HCT116 (cell line): ENCODE measurements around the gene CC2D1B. TPM values are rescaled to one million over a fixed set of nuclear protein-coding genes. Genes with fewer than 3 reads are reported as not detected.

Experiments
- ATAC-seq: fragments of 200-7000 bp; cut with Tn5 transposase; 2 replicates; pipeline ENCODE4 v1.9.1; 2020; ENCODE audit warnings: mild to moderate bottlenecking, moderate library complexity
- BruUV-seq: library from RNA; stranded (reverse); fragments of 400-500 nt; replicated peaks from 2 replicates; lab custom pipeline; 2021; lab: Mats Ljungman, UMichigan
- CTCF ChIA-PET: fragments of 300-600 bp; sonication (Branson Sonifier 250); formaldehyde crosslinking; loops from one replicate; lab custom pipeline; 2021; ENCODE audit warnings: antibody characterized with exemption; lab: Charles Lee
- POLR2A ChIA-PET: fragments of 300-600, 350-600 bp; sonication (Branson Sonifier 250); formaldehyde crosslinking; loops from one replicate; lab custom pipeline; 2021; ENCODE audit warnings: antibody characterized with exemption; lab: Charles Lee
- RAD21 ChIA-PET, 2 experiments: fragments of 300-600 bp; sonication (Branson Sonifier 250); formaldehyde crosslinking; loops; one replicate each; lab custom pipeline; 2023; ENCODE audit warnings: low total read pairs in 2 of 2; ENCODE audit not compliant: uncharacterized antibody in 2 of 2, unreplicated experiment in 2 of 2, low non-redundant PET in 1 of 2; lab: Charles Lee
- DNase-seq: peaks from one replicate; pipeline ENCODE4 v3.0.0-alpha.2; 2010; ENCODE audit warnings: low read depth, low spot score
- H2AFZ ChIP-seq: fragments of 200-600 bp; shearing (Covaris generic), sonication (generic); 2 replicates; pipeline ENCODE4 v1.6.1; 2017; ENCODE audit warnings: low read depth, mixed run types, mixed read lengths, antibody characterized with exemption, low read length; ENCODE audit not compliant: poor library complexity, severe bottlenecking
- H3K27ac ChIP-seq: 2 replicates; pipeline ENCODE4 v1.5.1; 2012; ENCODE audit warnings: low read depth, low read length
- H3K27me3 ChIP-seq: fragments of 200-600 bp; sonication (generic); 2 replicates; pipeline ENCODE4 v1.6.1; 2016; ENCODE audit warnings: mixed run types, low read length, mixed read lengths; ENCODE audit not compliant: insufficient read depth
- H3K36me3 ChIP-seq, 2 experiments: fragments of 200-500 bp in 1 of 2; fragments of 200-600 bp in 1 of 2; sonication (Bioruptor generic) in 1 of 2; sonication (generic) in 1 of 2; 2 replicates each; pipeline versions ENCODE4 v1.5.1 to v1.6.1; 2014 to 2016; ENCODE audit warnings: low read length in 2 of 2, inconsistent platforms in 1 of 2, mixed read lengths in 1 of 2, mixed run types in 1 of 2; ENCODE audit not compliant: insufficient read depth in 2 of 2, control insufficient read depth in 1 of 2
- H3K4me1 ChIP-seq, 2 experiments: fragments of 200-600 bp in 1 of 2; sonication (generic) in 1 of 2; 2 replicates each; pipeline versions ENCODE4 v1.5.1 to v1.6.1; 2012 to 2017; ENCODE audit warnings: low read length in 2 of 2, inconsistent platforms in 1 of 2, mild to moderate bottlenecking in 1 of 2, mixed read lengths in 1 of 2, mixed run types in 1 of 2, moderate library complexity in 1 of 2; ENCODE audit not compliant: insufficient read depth in 2 of 2, control insufficient read depth in 1 of 2
- H3K4me2 ChIP-seq: fragments of 200-600 bp; sonication (generic); 2 replicates; pipeline ENCODE4 v1.6.1; 2017; ENCODE audit warnings: mixed run types, low read length, mixed read lengths
- H3K4me3 ChIP-seq, 2 experiments: fragments of 200-600 bp in 1 of 2; sonication (generic) in 1 of 2; replicated peaks in 1 of 2; 2 replicates each; pipeline ENCODE4 v1.5.1; 2011 to 2016; ENCODE audit warnings: low read length in 2 of 2, control low read depth in 1 of 2, low read depth in 1 of 2, mild to moderate bottlenecking in 1 of 2, mixed read lengths in 1 of 2, mixed run types in 1 of 2
- H3K79me2 ChIP-seq: fragments of 200-600 bp; sonication (generic); 2 replicates; pipeline ENCODE4 v1.6.1; 2017; ENCODE audit warnings: mild to moderate bottlenecking, mixed run types, low read length, moderate library complexity, mixed read lengths; ENCODE audit not compliant: insufficient read depth
- H3K9ac ChIP-seq: fragments of 200-600 bp; sonication (generic); 2 replicates; pipeline ENCODE4 v1.6.1; 2016; ENCODE audit warnings: low read length, mixed read lengths
- H3K9me2 ChIP-seq: fragments of 200-600 bp; sonication (generic), shearing (Covaris generic); 2 replicates; pipeline ENCODE4 v1.6.1; 2017; ENCODE audit warnings: mixed run types, mild to moderate bottlenecking, moderate library complexity; ENCODE audit not compliant: insufficient read depth
- H3K9me3 ChIP-seq, 2 experiments: fragments of 200-500 bp in 1 of 2; fragments of 200-600 bp in 1 of 2; sonication (Bioruptor generic) in 1 of 2; sonication (generic) in 1 of 2; 2 replicates each; pipeline ENCODE4 v1.6.1; 2014 to 2017; ENCODE audit warnings: low read length in 2 of 2, mixed read lengths in 2 of 2, inconsistent platforms in 1 of 2, low read depth in 1 of 2, mild to moderate bottlenecking in 1 of 2, mixed run types in 1 of 2, moderate library complexity in 1 of 2; ENCODE audit not compliant: control insufficient read depth in 1 of 2, insufficient read depth in 1 of 2
- H4K20me1 ChIP-seq: fragments of 200-600 bp; sonication (generic), shearing (Covaris generic); 2 replicates; pipeline ENCODE4 v1.6.1; 2017; ENCODE audit warnings: mixed run types, mild to moderate bottlenecking, moderate library complexity; ENCODE audit not compliant: insufficient read depth
- FOSL1 ChIP-seq: IDR thresholded peaks from 2 replicates; pipeline ENCODE4 v1.6.1; 2012; ENCODE audit warnings: low read depth
- JUND ChIP-seq: IDR thresholded peaks from 2 replicates; pipeline ENCODE4 v1.6.1; 2012
- POLR2A ChIP-seq: IDR thresholded peaks from 2 replicates; pipeline ENCODE4 v1.7.0; 2011; ENCODE audit warnings: borderline replicate concordance; ENCODE audit not compliant: insufficient read depth, insufficient read length; ENCODE audit errors: extremely low read depth
- POLR2AphosphoS5 ChIP-seq: IDR thresholded peaks from 2 replicates; pipeline ENCODE4 v1.6.1; 2011; ENCODE audit warnings: mild to moderate bottlenecking, low read depth, low read length, moderate library complexity
- SRF ChIP-seq: IDR thresholded peaks from 2 replicates; pipeline ENCODE4 v1.6.1; 2012; ENCODE audit warnings: low read depth
- ZFX ChIP-seq: fragments of 450-650 bp; IDR thresholded peaks from 2 replicates; pipeline ENCODE4 v1.6.1; 2017
- intact Hi-C: fragments of 100-400 bp; cut with micrococcal nuclease; formaldehyde crosslinking; loops from 2 replicates; pipeline ENCODE4 v1.10.0; 2022
- total RNA-seq: library from RNA; stranded (reverse); gene quantifications from one replicate; pipeline ENCODE4 v1.2.1, GENCODE V29; 2021; ENCODE audit not compliant: unreplicated experiment

Gene CC2D1B
- total RNA-seq, 1 experiment from 2014 or later: 20.4 TPM

- TF ChIP-seq JUND (no peak), POLR2AphosphoS5 (no peak)
Measured at GRCh38 chr1:52413410-52413989, 47.5 kb upstream of the CC2D1B start (continued).

- no peaks in the 10 kb centered on the region for H3K27me3 ChIP-seq
- H3K36me3 ChIP-seq: peaks cover 10 to 43% of the 10 kb centered on the region in 2 experiments
- POLR2A ChIA-PET: interaction anchor here (1.1 to 1.3 kb wide), 2 partner anchors 8 to 40 kb away, joined by 3 to 9 read pairs; no protein-coding TSS in a partner anchor
- no peak for ATAC-seq
- peak overlapping the region; percentile 98 for H3K9ac ChIP-seq
- no peak for TF ChIP-seq FOSL1
- no peak for TF ChIP-seq SRF
- TF ChIP-seq POLR2A: no peak
- TF ChIP-seq ZFX: no peak
- TF ChIP-seq, all 23 proteins: peak for 0
- peaks cover 82% of the 10 kb centered on the region for H3K79me2 ChIP-seq
- peak overlapping the region; percentile 93 for H3K27ac ChIP-seq
- no peaks in the 10 kb centered on the region for H3K9me2 ChIP-seq
- DNase-seq: no peak
- no peaks in the 10 kb centered on the region for H3K9me3 ChIP-seq
- H3K4me3 ChIP-seq: peak overlapping the region; percentile 99
- peaks cover 2 to 14% of the 10 kb centered on the region in 2 experiments; a peak in 2 of 4 replicates for H3K4me1 ChIP-seq
- no TSS peak for BruUV-seq
- peak overlapping the region; percentile 77 for H3K4me2 ChIP-seq
- RAD21 ChIA-PET: no interaction called here
- CTCF ChIA-PET: interaction anchor here (1.2 to 2.3 kb wide), 2 partner anchors 260 to 281 kb away, joined by 3 to 7 read pairs; no protein-coding TSS in a partner anchor
- H2AFZ ChIP-seq: no peak overlapping the region
- intact Hi-C loops: loop anchor here (2.0 kb wide), 1 partner anchor 282 kb away; no protein-coding TSS in a partner anchor
- H4K20me1 ChIP-seq: no peaks in the 10 kb centered on the region
Measured at GRCh38 chr1:52404975-52405338, 39.0 kb upstream of the CC2D1B start.
